ENCODE measurements around the gene MGARP.
"Not testable (repeated sequence)": the region's sequence is repeated elsewhere in the genome, so short reads cannot be mapped to it uniquely, and the experiment has no call there.

DNA sequence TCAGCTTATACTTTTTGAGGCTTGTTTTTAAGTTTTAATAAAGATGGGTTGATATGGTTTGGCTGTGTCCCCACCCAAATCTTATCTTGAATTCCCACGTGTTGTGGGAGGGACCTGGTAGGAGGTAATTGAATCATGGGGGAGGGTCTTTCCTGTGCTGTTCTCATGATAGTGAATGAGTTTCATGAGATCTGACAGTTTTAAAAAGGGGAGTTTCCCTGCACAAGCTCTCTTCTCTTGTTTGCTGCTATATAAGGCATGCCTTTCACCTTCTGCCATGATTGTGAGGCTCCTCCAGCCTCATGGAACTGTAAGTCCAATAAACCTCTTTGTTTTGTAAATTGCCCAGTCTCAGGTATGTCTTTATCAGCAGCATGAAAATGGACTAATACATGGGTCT lies 42.0 kb upstream of the MGARP start:
- not testable (repeated sequence) for TF ChIP-seq CTCF (optimal IDR thresholded peaks at IDR 0.05 in 1 of 3, IDR thresholded peaks at IDR 0.05 in 1 of 3, conservative IDR thresholded peaks at IDR 0.05 in 1 of 3; ENCODE audit: extremely low read depth in 1 of 3, insufficient read depth in 2 of 3, low read length in 3 of 3); EZH2 (IDR thresholded peaks at IDR 0.05; ENCODE audit: low read length)
